ENCODE results near the gene CCDC30. TPM values are rescaled to one million over a fixed set of nuclear protein-coding genes. Genes with fewer than 3 reads are reported as not detected.
"Not testable (repeated sequence)": the region's sequence is repeated elsewhere in the genome, so short reads cannot be mapped to it uniquely, and the experiment has no call there.

CCDC30 gene
- total RNA-seq, 1 donor from 2014 or later = 1.8 TPM

GRCh38 chr1:42680055-42680454 lies 217.0 kb downstream of the CCDC30 start:
- H3K27me3 ChIP-seq (ENCODE audit: control insufficient read depth, insufficient read depth, low read length) = no peaks in the 10 kb centered on the region
- no peak for TF ChIP-seq CTCF (IDR thresholded peaks at IDR 0.05; ENCODE audit: insufficient read depth, low read length, poor library complexity, severe bottlenecking)
- DNase-seq (ENCODE audit: low read depth) = no peak
- H3K36me3 ChIP-seq (ENCODE audit: control insufficient read depth, insufficient read depth, low read length) = no peaks in the 10 kb centered on the region
- H3K4me3 ChIP-seq (ENCODE audit: low read depth, low read length) = no peak overlapping the region

DNA sequence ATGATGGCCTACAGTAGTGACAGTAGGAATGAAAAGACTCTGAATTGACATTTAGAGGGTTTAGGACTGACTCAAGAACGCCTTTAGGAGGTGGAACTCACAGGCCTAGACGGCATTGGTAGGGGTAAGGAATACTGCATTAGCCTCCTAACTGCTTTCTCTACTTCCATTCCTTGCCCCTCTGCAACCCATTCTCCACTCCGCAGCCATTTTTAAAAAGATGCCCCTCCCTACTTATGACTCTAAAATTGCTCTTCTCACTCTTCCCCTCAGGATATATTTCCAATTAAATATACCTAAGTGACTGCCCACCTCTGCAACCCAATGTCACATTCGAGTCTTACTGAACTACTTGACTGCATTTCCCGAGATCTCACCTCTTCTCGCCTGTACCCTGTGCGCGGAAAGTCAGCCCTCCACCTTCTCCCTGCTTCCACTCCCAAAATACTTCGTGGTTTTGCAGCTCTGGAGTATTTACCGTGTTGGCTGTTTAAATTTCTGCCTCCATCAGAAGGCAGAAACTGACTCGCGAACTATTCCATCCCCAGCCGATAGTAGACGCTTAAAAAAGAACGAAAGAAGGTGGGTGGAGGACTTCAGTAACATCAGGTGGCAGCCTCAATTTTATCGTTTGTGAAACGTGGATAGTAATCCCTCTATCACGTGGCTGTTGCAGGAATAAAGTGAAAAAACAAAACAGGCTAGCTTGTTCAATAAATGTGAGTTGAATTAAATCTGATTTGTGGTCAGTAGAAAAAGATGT lies 218.0 kb downstream of the CCDC30 start:
- no peaks in the 10 kb centered on the region for H3K27me3 ChIP-seq (ENCODE audit: control insufficient read depth, insufficient read depth, low read length)
- DNase-seq (ENCODE audit: low read depth) = no peak
- peak overlapping the region; percentile 85 for H3K4me3 ChIP-seq (ENCODE audit: low read depth, low read length)
- no peak for TF ChIP-seq CTCF (IDR thresholded peaks at IDR 0.05; ENCODE audit: insufficient read depth, low read length, poor library complexity, severe bottlenecking)
- no peaks in the 10 kb centered on the region for H3K36me3 ChIP-seq (ENCODE audit: control insufficient read depth, insufficient read depth, low read length)

DNA sequence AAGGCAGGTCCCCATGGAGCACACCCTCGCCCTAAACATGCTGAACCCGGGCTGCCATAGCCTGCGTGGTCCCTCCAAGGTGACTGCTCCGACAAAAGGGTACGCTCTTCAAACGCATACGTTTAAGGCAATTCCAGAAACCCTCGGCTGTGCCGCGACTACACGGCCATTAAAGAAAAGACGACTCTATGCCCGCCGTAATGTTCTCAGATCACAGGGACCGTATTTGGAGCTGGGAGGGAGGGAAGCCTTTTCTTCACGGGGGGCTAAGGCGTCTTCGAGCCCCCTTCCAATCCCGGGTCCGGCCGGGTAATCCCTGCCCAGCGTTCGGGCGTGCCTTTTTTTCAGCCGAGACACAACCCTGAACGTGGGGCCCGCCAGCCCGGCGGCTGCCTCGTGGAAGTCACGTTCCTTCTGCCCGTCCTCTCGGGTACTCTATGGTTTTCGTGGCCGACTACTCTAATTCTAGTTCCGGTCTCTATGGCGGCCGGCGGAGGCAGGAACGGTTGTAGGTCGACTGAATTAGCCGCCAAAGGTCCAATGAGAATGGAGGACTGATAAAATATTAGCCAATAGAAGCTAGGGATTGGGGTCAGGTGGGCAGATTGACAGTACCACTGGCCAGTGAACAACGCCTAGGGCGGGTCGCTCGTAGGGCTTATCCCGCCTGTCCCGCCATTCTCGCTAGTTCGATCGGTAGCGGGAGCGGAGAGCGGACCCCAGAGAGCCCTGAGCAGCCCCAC lies 218.8 kb downstream of the CCDC30 start, which contains the start of gene YBX1:
TSS of gene YBX1 (plus strand) at position 678 of the 743 bp plus-strand sequence. CDS start 148 bp downstream, outside the sequence.
- Histone ChIP-seq H3K36me3 (ENCODE audit: control insufficient read depth, insufficient read depth, low read length) (no peaks in the 10 kb centered on the region), H3K27me3 (ENCODE audit: control insufficient read depth, insufficient read depth, low read length) (no peaks in the 10 kb centered on the region), H3K4me3 (ENCODE audit: low read depth, low read length) (peak within 1 kb of the TSS; percentile 85)
- no peak for TF ChIP-seq CTCF (IDR thresholded peaks at IDR 0.05; ENCODE audit: insufficient read depth, low read length, poor library complexity, severe bottlenecking)
- peak; percentile 94 for DNase-seq (ENCODE audit: low read depth)

GRCh38 chr1:42682484-42682738 lies 219.3 kb downstream of the CCDC30 start:
- not testable (repeated sequence) for DNase-seq (ENCODE audit: low read depth); H3K36me3 ChIP-seq (ENCODE audit: control insufficient read depth, insufficient read depth, low read length); H3K27me3 ChIP-seq (ENCODE audit: control insufficient read depth, insufficient read depth, low read length)
- peak overlapping the region; percentile 85 for H3K4me3 ChIP-seq (ENCODE audit: low read depth, low read length)

- no peak for DNase-seq (ENCODE audit: low read depth)
- Histone ChIP-seq H3K36me3 (ENCODE audit: control insufficient read depth, insufficient read depth, low read length) (no peaks in the 10 kb centered on the region), H3K4me3 (ENCODE audit: low read depth, low read length) (peak overlapping the region; percentile 85), H3K27me3 (ENCODE audit: control insufficient read depth, insufficient read depth, low read length) (no peaks in the 10 kb centered on the region)
- no peak for TF ChIP-seq CTCF (IDR thresholded peaks at IDR 0.05; ENCODE audit: insufficient read depth, low read length, poor library complexity, severe bottlenecking)
Observed at GRCh38 chr1:42682739-42683531, 219.8 kb downstream of the CCDC30 start.

DNA sequence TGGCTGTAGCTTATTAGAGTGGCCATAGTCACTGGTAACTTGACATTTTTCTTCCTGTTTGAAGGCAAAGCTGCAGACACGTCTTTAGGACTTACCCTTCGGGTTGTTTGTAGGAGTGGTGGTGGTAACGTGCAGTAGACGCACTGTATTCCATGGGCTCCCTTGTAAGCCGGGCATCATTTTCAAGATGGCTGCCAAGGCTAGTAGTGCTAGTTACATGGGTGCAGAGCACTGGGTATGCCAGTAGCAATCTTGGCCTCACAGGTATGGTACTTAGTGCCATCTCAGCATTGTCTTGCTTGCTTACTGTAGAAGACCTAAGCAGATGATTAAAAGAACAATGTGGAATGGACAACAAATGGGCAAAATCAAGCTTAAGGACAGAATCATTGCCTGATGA lies 221.1 kb downstream of the CCDC30 start:
- peak overlapping the region; percentile 85 for H3K4me3 ChIP-seq (ENCODE audit: low read depth, low read length)
- H3K27me3 ChIP-seq (ENCODE audit: control insufficient read depth, insufficient read depth, low read length) = no peaks in the 10 kb centered on the region
- H3K36me3 ChIP-seq (ENCODE audit: control insufficient read depth, insufficient read depth, low read length) = no peaks in the 10 kb centered on the region
- no peak for DNase-seq (ENCODE audit: low read depth)
- no peak for TF ChIP-seq CTCF (IDR thresholded peaks at IDR 0.05; ENCODE audit: insufficient read depth, low read length, poor library complexity, severe bottlenecking)
